Ishikawa (cell line): ENCODE measurements around the gene SLC43A3.

Source experiments
- CEBPB ChIP-seq: IDR thresholded peaks from 2 replicates; pipeline ENCODE4 v1.6.1; 2012
- CREB1 ChIP-seq: IDR thresholded peaks from 2 replicates; pipeline ENCODE4 v1.6.1; 2012; ENCODE audit warnings: low read depth
- EGR1 ChIP-seq: IDR thresholded peaks from 2 replicates; pipeline ENCODE4 v1.6.1; 2012
- EP300 ChIP-seq: IDR thresholded peaks from 2 replicates; pipeline ENCODE4 v1.6.1; 2012; ENCODE audit warnings: borderline replicate concordance
- FOXM1 ChIP-seq: IDR thresholded peaks from 2 replicates; pipeline ENCODE4 v1.6.1; 2012; ENCODE audit warnings: low read depth, borderline replicate concordance
- MAX ChIP-seq: IDR thresholded peaks from 2 replicates; pipeline ENCODE4 v1.6.1; 2012
- NFIC ChIP-seq: IDR thresholded peaks from 2 replicates; pipeline ENCODE4 v1.6.1; 2012
- RAD21 ChIP-seq: IDR thresholded peaks from 2 replicates; pipeline ENCODE4 v1.6.1; 2012; ENCODE audit warnings: low read depth
- REST ChIP-seq: IDR thresholded peaks from 2 replicates; pipeline ENCODE4 v1.6.1; 2012; ENCODE audit warnings: low read depth, mild to moderate bottlenecking
- TAF1 ChIP-seq: IDR thresholded peaks from 2 replicates; pipeline ENCODE4 v1.6.1; 2012; ENCODE audit warnings: low read depth, mild to moderate bottlenecking
- TCF12 ChIP-seq: IDR thresholded peaks from 2 replicates; pipeline ENCODE4 v1.6.1; 2012; ENCODE audit warnings: low read depth
- TEAD4 ChIP-seq: IDR thresholded peaks from 2 replicates; pipeline ENCODE4 v1.6.1; 2012
- YY1 ChIP-seq: IDR thresholded peaks from 2 replicates; pipeline ENCODE4 v1.6.1; 2012; ENCODE audit warnings: low read depth
- ZBTB7A ChIP-seq: IDR thresholded peaks from 2 replicates; pipeline ENCODE4 v1.6.1; 2012; ENCODE audit warnings: low read depth
- TF ChIP-seq, protein P1 (sequence below): IDR thresholded peaks from 2 replicates; pipeline ENCODE4 v1.6.1; 2012

SLC43A3 gene

GRCh38 chr11:57417056-57417455, 9.9 kb downstream of the SLC43A3 start:
- TF ChIP-seq NFIC (no peak), REST (no peak), CEBPB (no peak), RAD21 (no peak), TAF1 (no peak), CREB1 (no peak)

GRCh38 chr11:57416436-57416835, 10.5 kb downstream of the SLC43A3 start:
- no peak for TF ChIP-seq MAX
- no peak for TF ChIP-seq CEBPB
- TF ChIP-seq REST, result no peak
- no peak for TF ChIP-seq YY1
- TF ChIP-seq TAF1, result no peak
- no peak for TF ChIP-seq TEAD4

DNA sequence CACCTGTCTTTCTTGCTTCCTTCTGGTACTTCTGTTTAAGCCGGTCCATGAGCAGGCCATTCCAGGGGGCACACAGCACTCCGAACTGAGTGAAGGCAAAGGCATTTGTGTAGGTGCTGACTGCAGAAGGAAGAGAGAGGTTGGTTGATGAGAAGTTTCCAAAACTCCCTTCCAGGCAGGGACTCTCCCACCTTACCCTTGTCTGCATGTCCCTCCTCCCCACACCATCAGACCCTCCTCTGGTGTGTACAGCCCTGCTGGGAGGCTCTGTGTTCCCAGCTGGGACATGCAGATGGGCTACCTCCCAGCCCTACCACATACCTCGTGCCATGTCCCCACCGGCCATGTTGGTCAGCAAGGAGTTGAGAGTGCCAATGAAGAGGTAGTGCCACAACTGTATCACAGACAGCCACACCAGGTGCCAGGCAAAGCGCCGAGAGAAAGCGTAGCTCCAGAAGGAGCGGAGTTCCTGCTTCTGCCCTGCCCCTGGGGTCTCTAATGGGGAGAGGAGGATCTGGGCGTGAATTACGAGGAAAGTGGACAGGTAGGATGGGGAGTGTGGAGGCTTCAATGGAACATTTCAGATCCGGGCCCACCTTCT, 12.2 kb downstream of the SLC43A3 start:
- TF ChIP-seq YY1, result no peak
- TF ChIP-seq EP300, result no peak
- no peak for TF ChIP-seq ZBTB7A
- TF ChIP-seq FOXM1, result no peak
- no peak for TF ChIP-seq CEBPB
- TF ChIP-seq EGR1, result no peak
- TF ChIP-seq, protein P1, sequence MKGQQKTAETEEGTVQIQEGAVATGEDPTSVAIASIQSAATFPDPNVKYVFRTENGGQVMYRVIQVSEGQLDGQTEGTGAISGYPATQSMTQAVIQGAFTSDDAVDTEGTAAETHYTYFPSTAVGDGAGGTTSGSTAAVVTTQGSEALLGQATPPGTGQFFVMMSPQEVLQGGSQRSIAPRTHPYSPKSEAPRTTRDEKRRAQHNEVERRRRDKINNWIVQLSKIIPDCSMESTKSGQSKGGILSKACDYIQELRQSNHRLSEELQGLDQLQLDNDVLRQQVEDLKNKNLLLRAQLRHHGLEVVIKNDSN, result no peak
- TF ChIP-seq REST, result no peak
- TF ChIP-seq TEAD4, result no peak
- no peak for TF ChIP-seq MAX
- no peak for TF ChIP-seq TAF1
- no peak for TF ChIP-seq CREB1
- TF ChIP-seq RAD21, result no peak
- no peak for TF ChIP-seq NFIC
- TF ChIP-seq TCF12, result no peak

DNA sequence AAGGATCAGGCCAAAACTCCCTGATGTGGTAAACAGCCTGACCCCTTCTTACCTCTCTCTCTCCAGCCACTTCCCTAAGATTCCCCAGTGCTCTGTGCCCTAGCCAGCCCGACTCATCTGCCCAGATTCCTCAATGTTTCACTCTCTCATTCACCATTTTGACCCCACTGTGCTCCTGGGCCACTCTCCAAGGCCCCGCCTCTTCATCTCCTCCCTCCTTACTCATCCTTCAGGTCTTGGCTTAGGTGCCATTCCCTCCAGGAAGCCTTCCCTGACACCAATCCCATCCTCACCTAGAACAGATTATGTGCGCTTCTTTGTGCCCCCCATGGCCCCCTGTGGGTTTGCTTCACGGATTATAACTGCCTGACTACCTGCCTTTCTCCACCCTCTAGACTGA, 13.2 kb downstream of the SLC43A3 start:
- TF ChIP-seq, protein P1, result no peak
- TF ChIP-seq CREB1 (no peak), TEAD4 (no peak), TAF1 (no peak), EP300 (no peak), REST (no peak), MAX (no peak), FOXM1 (no peak), YY1 (no peak), TCF12 (no peak), EGR1 (no peak), CEBPB (no peak), RAD21 (no peak)
